Natural killer cell (primary cell): Measurements from ENCODE around the gene MACROD2. TPM values are rescaled to one million over a fixed set of nuclear protein-coding genes. Genes with fewer than 3 reads are reported as not detected.

Source experiments
- ATAC-seq, 3 donors: fragments of 150-1000 bp in 2 of 3; fragments of 200-7000 bp in 1 of 3; cut with Tn5 transposase; 1 replicate in 1 of 3; 2 replicates in 2 of 3; pipeline ENCODE4 v1.10.0; 2021; ENCODE audit warnings: mild to moderate bottlenecking in 2 of 3, moderate library complexity in 2 of 3
- DNase-seq, 2 donors: peaks; one replicate each; pipeline versions ENCODE4 v3.0.0 to v3.0.0-alpha.2; 2013 to 2021; ENCODE audit warnings: mixed read lengths in 1 of 2
- H3K27ac ChIP-seq: one replicate; pipeline ENCODE4 v1.5.1; 2013; ENCODE audit warnings: mild to moderate bottlenecking, low read length
- H3K27me3 ChIP-seq: one replicate; pipeline ENCODE4 v1.6.1; 2013; ENCODE audit warnings: low read length; ENCODE audit not compliant: control insufficient read depth, insufficient read depth
- H3K36me3 ChIP-seq: one replicate; pipeline ENCODE4 v1.6.1; 2013; ENCODE audit warnings: low read length; ENCODE audit not compliant: control insufficient read depth, insufficient read depth
- H3K4me1 ChIP-seq: one replicate; pipeline ENCODE4 v1.6.1; 2013; ENCODE audit warnings: low read length; ENCODE audit not compliant: control insufficient read depth, insufficient read depth
- H3K4me3 ChIP-seq: one replicate; pipeline ENCODE4 v1.5.1; 2013; ENCODE audit warnings: low read length
- H3K9me3 ChIP-seq: one replicate; pipeline ENCODE4 v1.6.1; 2013; ENCODE audit warnings: low read length; ENCODE audit not compliant: control insufficient read depth, insufficient read depth
- H3K27ac Mint-ChIP-seq, 2 donors: one replicate each; pipeline ENCODE4 v1.8.0; 2022; ENCODE audit warnings: mild to moderate bottlenecking in 2 of 2, mixed read lengths in 2 of 2, moderate library complexity in 1 of 2
- H3K27me3 Mint-ChIP-seq, 2 donors: one replicate each; pipeline ENCODE4 v1.8.0; 2022; ENCODE audit warnings: low read depth in 2 of 2, mixed read lengths in 2 of 2
- H3K36me3 Mint-ChIP-seq: one replicate; pipeline ENCODE4 v1.8.0; 2022; ENCODE audit warnings: mixed read lengths
- H3K4me1 Mint-ChIP-seq, 2 donors: one replicate each; pipeline ENCODE4 v1.8.0; 2022; ENCODE audit warnings: mixed read lengths in 2 of 2
- H3K4me3 Mint-ChIP-seq: one replicate; pipeline ENCODE4 v1.8.0; 2022; ENCODE audit warnings: mild to moderate bottlenecking, moderate library complexity, mixed read lengths
- H3K9me3 Mint-ChIP-seq, 2 donors: one replicate each; pipeline ENCODE4 v1.8.0; 2022; ENCODE audit warnings: mixed read lengths in 2 of 2
- WGBS: methylation state at CpG from one replicate; pipeline ENCODE4 v1.1.7; 2013; ENCODE audit warnings: missing lambda C conversion rate; ENCODE audit not compliant: insufficient coverage; 5-methylcytosine and 5-hydroxymethylcytosine counted together
- intact Hi-C: fragments of 100-400 bp; cut with micrococcal nuclease; formaldehyde crosslinking; loops from one replicate; pipeline ENCODE4 v1.14.2; 2022
- total RNA-seq, 4 donors: library from RNA; stranded (reverse); fragments of 120-200 nt in 1 of 4; gene quantifications; one replicate each; pipeline versions ENCODE4 v1.2.3 to v1.2.4, GENCODE V29; 2013 to 2022
- TF ChIP-seq, protein P1 (sequence below): fragments of 200-600 bp; IDR thresholded peaks from one replicate; pipeline ENCODE4 v1.8.0; 2022; ENCODE audit warnings: antibody characterized with exemption

MACROD2 gene
- total RNA-seq, 3 donors from 2014 or later (not counting 1 experiment from before 2014, with no cell fraction given): 0.19 to 0.88 TPM; not detected in 1

DNA sequence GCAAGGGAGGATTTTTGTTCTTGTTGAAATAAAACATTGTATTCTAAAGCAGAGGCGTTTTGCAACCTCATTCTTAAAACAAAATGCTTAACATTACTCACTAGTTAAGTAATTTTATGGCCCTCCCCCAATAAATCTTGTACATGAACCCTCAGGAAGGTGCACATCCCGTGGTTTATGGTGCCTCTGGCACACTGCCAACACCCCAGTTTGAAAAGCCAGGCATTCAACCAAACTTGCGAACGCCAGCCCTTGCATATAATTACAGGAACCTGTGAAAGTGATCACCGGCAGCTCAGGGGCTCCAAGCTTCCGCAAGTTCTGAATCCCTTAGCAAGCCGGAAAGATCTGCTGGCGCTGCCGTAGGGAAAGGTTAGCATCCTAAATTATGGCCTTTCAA is 1451.1 kb downstream of the MACROD2 start:
- Mint-ChIP-seq H3K36me3 (no peaks in the 10 kb centered on the region), H3K27me3 (no peaks in the 10 kb centered on the region), H3K9me3 (peaks cover 2 to 6% of the 10 kb centered on the region in 2 donors), H3K27ac (no peak overlapping the region), H3K4me1 (no peaks in the 10 kb centered on the region), H3K4me3 (no peak overlapping the region)
- intact Hi-C loops: no loop called here
- Histone ChIP-seq H3K9me3 (peaks cover 1% of the 10 kb centered on the region), H3K4me1 (no peaks in the 10 kb centered on the region), H3K36me3 (no peaks in the 10 kb centered on the region), H3K27ac (no peak overlapping the region), H3K4me3 (no peak overlapping the region), H3K27me3 (no peaks in the 10 kb centered on the region)
- DNase-seq: no peak
- ATAC-seq: no peak
- TF ChIP-seq, protein P1, sequence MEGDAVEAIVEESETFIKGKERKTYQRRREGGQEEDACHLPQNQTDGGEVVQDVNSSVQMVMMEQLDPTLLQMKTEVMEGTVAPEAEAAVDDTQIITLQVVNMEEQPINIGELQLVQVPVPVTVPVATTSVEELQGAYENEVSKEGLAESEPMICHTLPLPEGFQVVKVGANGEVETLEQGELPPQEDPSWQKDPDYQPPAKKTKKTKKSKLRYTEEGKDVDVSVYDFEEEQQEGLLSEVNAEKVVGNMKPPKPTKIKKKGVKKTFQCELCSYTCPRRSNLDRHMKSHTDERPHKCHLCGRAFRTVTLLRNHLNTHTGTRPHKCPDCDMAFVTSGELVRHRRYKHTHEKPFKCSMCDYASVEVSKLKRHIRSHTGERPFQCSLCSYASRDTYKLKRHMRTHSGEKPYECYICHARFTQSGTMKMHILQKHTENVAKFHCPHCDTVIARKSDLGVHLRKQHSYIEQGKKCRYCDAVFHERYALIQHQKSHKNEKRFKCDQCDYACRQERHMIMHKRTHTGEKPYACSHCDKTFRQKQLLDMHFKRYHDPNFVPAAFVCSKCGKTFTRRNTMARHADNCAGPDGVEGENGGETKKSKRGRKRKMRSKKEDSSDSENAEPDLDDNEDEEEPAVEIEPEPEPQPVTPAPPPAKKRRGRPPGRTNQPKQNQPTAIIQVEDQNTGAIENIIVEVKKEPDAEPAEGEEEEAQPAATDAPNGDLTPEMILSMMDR: no peak
- 23% methylated on average over 9 of the region's 9 CpGs for WGBS

GRCh38 chr20:15447549-15447948 is 1452.2 kb downstream of the MACROD2 start:
- Mint-ChIP-seq H3K36me3 (no peaks in the 10 kb centered on the region), H3K27me3 (no peaks in the 10 kb centered on the region), H3K9me3 (peaks cover 2 to 4% of the 10 kb centered on the region in 2 donors), H3K4me3 (no peak overlapping the region), H3K27ac (no peak overlapping the region), H3K4me1 (no peaks in the 10 kb centered on the region)
- Histone ChIP-seq H3K27ac (no peak overlapping the region), H3K4me1 (no peaks in the 10 kb centered on the region), H3K4me3 (no peak overlapping the region), H3K27me3 (no peaks in the 10 kb centered on the region), H3K36me3 (no peaks in the 10 kb centered on the region), H3K9me3 (peaks cover 3% of the 10 kb centered on the region)
- TF ChIP-seq, protein P1: no peak
- ATAC-seq: no peak
- intact Hi-C loops: no loop called here
- DNase-seq: no peak
- 71% methylated on average over 2 of the region's 2 CpGs for WGBS

- WGBS: 94% methylated on average over 4 of the region's 4 CpGs
- Mint-ChIP-seq H3K27ac (no peak overlapping the region), H3K9me3 (peaks cover 2 to 3% of the 10 kb centered on the region in 2 donors), H3K36me3 (no peaks in the 10 kb centered on the region), H3K27me3 (no peaks in the 10 kb centered on the region), H3K4me3 (no peak overlapping the region), H3K4me1 (no peaks in the 10 kb centered on the region)
- Histone ChIP-seq H3K27ac (no peak overlapping the region), H3K27me3 (no peaks in the 10 kb centered on the region), H3K4me3 (no peak overlapping the region), H3K4me1 (no peaks in the 10 kb centered on the region), H3K36me3 (no peaks in the 10 kb centered on the region), H3K9me3 (peaks cover 3% of the 10 kb centered on the region)
- TF ChIP-seq, protein P1: no peak
- no peak for ATAC-seq
- DNase-seq: no peak
- intact Hi-C loops: no loop called here
Observed at GRCh38 chr20:15449061-15449460, 1453.7 kb downstream of the MACROD2 start.

DNA sequence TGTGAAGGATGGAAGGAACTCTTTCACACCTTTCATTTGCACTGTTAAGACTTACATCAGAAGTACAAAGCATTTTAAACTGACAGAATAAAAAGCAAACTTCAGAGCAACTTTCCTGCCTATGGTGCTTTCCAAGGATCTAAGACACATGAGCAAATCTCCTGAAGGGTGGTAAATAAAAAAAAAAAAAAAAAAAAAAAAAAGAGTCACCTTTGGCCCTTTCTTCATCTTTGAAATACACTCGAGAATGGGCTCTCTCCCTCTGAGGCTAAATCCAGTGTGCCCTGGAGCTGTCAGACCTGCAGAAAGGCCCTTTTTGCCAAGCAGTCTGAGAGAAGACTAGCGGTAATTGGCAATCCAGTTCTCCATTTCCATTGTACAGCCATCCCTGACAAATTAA is 1455.9 kb downstream of the MACROD2 start:
- Mint-ChIP-seq H3K27ac (no peak overlapping the region), H3K36me3 (no peaks in the 10 kb centered on the region), H3K4me1 (no peaks in the 10 kb centered on the region), H3K9me3 (peaks cover 0 to 5% of the 10 kb centered on the region in 2 donors), H3K27me3 (no peaks in the 10 kb centered on the region), H3K4me3 (no peak overlapping the region)
- no peaks in the 10 kb centered on the region for H3K36me3 ChIP-seq
- ATAC-seq: no peak
- TF ChIP-seq, protein P1: no peak
- no peaks in the 10 kb centered on the region for H3K27me3 ChIP-seq
- DNase-seq: no peak
- H3K4me3 ChIP-seq: no peak overlapping the region
- H3K4me1 ChIP-seq: no peaks in the 10 kb centered on the region
- no peak overlapping the region for H3K27ac ChIP-seq
- intact Hi-C loops: no loop called here
- 73% methylated on average over 2 of the region's 2 CpGs for WGBS
- peaks cover 3% of the 10 kb centered on the region for H3K9me3 ChIP-seq
